A673 (cell line): ENCODE data around the gene ADGRG2.

ENCODE experiments used
- EZH2 ChIP-seq: fragments of 200-600 bp; sonication (generic); IDR thresholded peaks from 2 replicates; pipeline ENCODE4 v1.6.1; 2017; ENCODE audit warnings: borderline replicate concordance, low read depth, mild to moderate bottlenecking, mixed read lengths, antibody characterized with exemption, low read length; ENCODE audit not compliant: poor library complexity, severe bottlenecking
- TF ChIP-seq, protein P1 (sequence below): fragments of 300-800, 200-600 bp; sonication (generic); conservative IDR thresholded peaks from 2 replicates; pipeline ENCODE4 v1.5.1; 2017; ENCODE audit warnings: low read depth, mild to moderate bottlenecking, antibody characterized with exemption, low read length, moderate library complexity, mixed read lengths

DNA sequence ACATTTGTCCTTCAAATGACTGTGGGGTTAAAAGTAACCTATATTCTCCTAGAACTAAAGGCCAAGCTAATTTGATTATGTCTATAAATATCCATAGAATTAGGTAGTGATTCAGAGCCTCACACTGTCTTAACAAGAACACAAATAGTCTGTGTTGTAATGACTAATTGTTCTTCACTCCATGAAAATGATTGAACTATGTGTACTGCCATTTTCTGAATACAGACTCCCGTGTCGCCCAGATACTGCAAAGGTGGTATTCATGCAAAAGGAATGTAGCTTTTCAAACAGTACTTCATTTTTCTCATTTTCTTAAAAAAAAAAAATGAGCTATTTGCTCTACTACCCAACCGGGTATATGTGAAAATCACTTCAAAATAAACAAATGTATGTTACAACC lies 127.0 kb downstream of the ADGRG2 start:
- TF ChIP-seq EZH2: no peak
- TF ChIP-seq, protein P1, sequence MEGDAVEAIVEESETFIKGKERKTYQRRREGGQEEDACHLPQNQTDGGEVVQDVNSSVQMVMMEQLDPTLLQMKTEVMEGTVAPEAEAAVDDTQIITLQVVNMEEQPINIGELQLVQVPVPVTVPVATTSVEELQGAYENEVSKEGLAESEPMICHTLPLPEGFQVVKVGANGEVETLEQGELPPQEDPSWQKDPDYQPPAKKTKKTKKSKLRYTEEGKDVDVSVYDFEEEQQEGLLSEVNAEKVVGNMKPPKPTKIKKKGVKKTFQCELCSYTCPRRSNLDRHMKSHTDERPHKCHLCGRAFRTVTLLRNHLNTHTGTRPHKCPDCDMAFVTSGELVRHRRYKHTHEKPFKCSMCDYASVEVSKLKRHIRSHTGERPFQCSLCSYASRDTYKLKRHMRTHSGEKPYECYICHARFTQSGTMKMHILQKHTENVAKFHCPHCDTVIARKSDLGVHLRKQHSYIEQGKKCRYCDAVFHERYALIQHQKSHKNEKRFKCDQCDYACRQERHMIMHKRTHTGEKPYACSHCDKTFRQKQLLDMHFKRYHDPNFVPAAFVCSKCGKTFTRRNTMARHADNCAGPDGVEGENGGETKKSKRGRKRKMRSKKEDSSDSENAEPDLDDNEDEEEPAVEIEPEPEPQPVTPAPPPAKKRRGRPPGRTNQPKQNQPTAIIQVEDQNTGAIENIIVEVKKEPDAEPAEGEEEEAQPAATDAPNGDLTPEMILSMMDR: no peak
